CD4-positive, alpha-beta memory T cell (primary cell): ENCODE measurements around the gene TESMIN. TPM values are rescaled to one million over a fixed set of nuclear protein-coding genes. Genes with fewer than 3 reads are reported as not detected.

Source experiments
- polyA plus RNA-seq, 2 donors: library from polyadenylated mRNA; unstranded; fragments of 300-500 nt; fragmentation: Illumina TruSeq; gene quantifications; one replicate each; pipeline ENCODE4 v1.2.3, GENCODE V29; 2021
- total RNA-seq, 2 experiments: library from RNA; stranded (reverse); gene quantifications; one replicate each; pipeline ENCODE4 v1.2.3, GENCODE V29; 2021

Gene TESMIN
- total and polyA plus RNA-seq, 4 experiments from 2014 or later = 2.6 to 5.8 (median 4.6) TPM

Other genes with a start within 250 kb of the TESMIN start
- not detected for gene GAL, start 67.0 kb downstream of the TESMIN start, total RNA-seq
- not detected for gene GAL, start 67.0 kb downstream of the TESMIN start, polyA plus RNA-seq
- 10 to 100 TPM; 29.3 to 35.5 TPM for gene CPT1A, start 90.4 kb upstream of the TESMIN start, total RNA-seq
- gene CPT1A, start 90.4 kb upstream of the TESMIN start, polyA plus RNA-seq = 1 to 10 TPM; 7.5 to 7.7 TPM
- gene MRPL21, start 152.3 kb upstream of the TESMIN start, total RNA-seq = 10 to 100 TPM; 36.2 to 37.3 TPM
- gene MRPL21, start 152.3 kb upstream of the TESMIN start, polyA plus RNA-seq = 100 to 1,000 TPM; 105 to 151 TPM
- 10 to 100 TPM; 36.8 to 37.6 TPM for gene IGHMBP2, start 152.4 kb upstream of the TESMIN start, total RNA-seq
- 1 to 10 TPM; 3.8 to 8.7 TPM for gene IGHMBP2, start 152.4 kb upstream of the TESMIN start, polyA plus RNA-seq
- not detected for gene MRGPRD, start 229.5 kb upstream of the TESMIN start, total RNA-seq
- gene MRGPRD, start 229.5 kb upstream of the TESMIN start, polyA plus RNA-seq = under 1 TPM in 1 of 2 donors, not detected in 1; 0.48 TPM